A673 (cell line): Measurements from ENCODE around the gene ZNF433. TPM values are rescaled to one million over a fixed set of nuclear protein-coding genes. Genes with fewer than 3 reads are reported as not detected.

Experiments
- BruUV-seq: library from RNA; stranded (reverse); fragments of 400-500 nt; replicated peaks from 2 replicates; lab custom pipeline; 2021; lab: Mats Ljungman, UMichigan
- CTCF ChIA-PET: fragments of 300-600 bp; sonication (Branson Sonifier 250); formaldehyde crosslinking; loops from one replicate; lab custom pipeline; 2022; ENCODE audit warnings: antibody characterized with exemption; lab: Charles Lee
- POLR2A ChIA-PET: fragments of 300-600 bp; sonication (Branson Sonifier 250); formaldehyde crosslinking; loops from one replicate; lab custom pipeline; 2022; ENCODE audit warnings: antibody characterized with exemption; ENCODE audit not compliant: low non-redundant PET; lab: Charles Lee
- DNase-seq: peaks from one replicate; pipeline ENCODE4 v3.0.0-alpha.2; 2015; ENCODE audit warnings: low spot score
- H3K27ac ChIP-seq: fragments of 200-600 bp; sonication (generic); 2 replicates; pipeline ENCODE4 v1.5.1; 2016; ENCODE audit warnings: mixed run types, low read depth, mild to moderate bottlenecking, mixed read lengths, antibody characterized with exemption, low read length; ENCODE audit not compliant: poor library complexity, severe bottlenecking
- H3K27me3 ChIP-seq: fragments of 200-600 bp; sonication (generic); replicated peaks from 2 replicates; pipeline ENCODE4 v1.6.1; 2017; ENCODE audit warnings: mixed run types, low read depth, mild to moderate bottlenecking, mixed read lengths, antibody characterized with exemption, low read length; ENCODE audit not compliant: insufficient read depth, poor library complexity
- H3K36me3 ChIP-seq: fragments of 200-600 bp; sonication (generic); 2 replicates; pipeline ENCODE4 v1.6.1; 2016; ENCODE audit warnings: mixed run types, mild to moderate bottlenecking, mixed read lengths, antibody characterized with exemption, low read length; ENCODE audit not compliant: insufficient read depth, poor library complexity, severe bottlenecking
- H3K4me1 ChIP-seq: fragments of 200-600 bp; sonication (generic); 2 replicates; pipeline ENCODE4 v1.6.1; 2017; ENCODE audit warnings: mixed run types, mild to moderate bottlenecking, mixed read lengths, antibody characterized with exemption, low read length; ENCODE audit not compliant: insufficient read depth, poor library complexity, severe bottlenecking
- H3K4me3 ChIP-seq: fragments of 200-600 bp; sonication (generic); 2 replicates; pipeline ENCODE4 v1.5.1; 2016; ENCODE audit warnings: low read depth, mixed run types, mild to moderate bottlenecking, mixed read lengths, low read length; ENCODE audit not compliant: poor library complexity, severe bottlenecking
- H3K9me3 ChIP-seq: fragments of 200-600 bp; sonication (generic); 2 replicates; pipeline ENCODE4 v1.6.1; 2016; ENCODE audit warnings: mixed run types, low read depth, mild to moderate bottlenecking, mixed read lengths, antibody characterized with exemption, low read length; ENCODE audit not compliant: poor library complexity, severe bottlenecking
- CTCF ChIP-seq: fragments of 300-800, 200-600 bp; sonication (generic); conservative IDR thresholded peaks from 2 replicates; pipeline ENCODE4 v1.5.1; 2017; ENCODE audit warnings: low read depth, mild to moderate bottlenecking, antibody characterized with exemption, low read length, moderate library complexity, mixed read lengths
- EZH2 ChIP-seq: fragments of 200-600 bp; sonication (generic); IDR thresholded peaks from 2 replicates; pipeline ENCODE4 v1.6.1; 2017; ENCODE audit warnings: borderline replicate concordance, low read depth, mild to moderate bottlenecking, mixed read lengths, antibody characterized with exemption, low read length; ENCODE audit not compliant: poor library complexity, severe bottlenecking
- intact Hi-C: fragments of 100-400 bp; cut with micrococcal nuclease; formaldehyde crosslinking; loops from one replicate; pipeline ENCODE4 v1.10.0; 2022; ENCODE audit not compliant: unreplicated experiment
- total RNA-seq: library from RNA; stranded (reverse); gene quantifications from 2 replicates; pipeline ENCODE4 v1.2.3, GENCODE V29; 2021

ZNF433 gene
- total RNA-seq, 1 experiment from 2014 or later = 2.2 TPM

GRCh38 chr19:11978492-11979100, 56.9 kb downstream of the ZNF433 start:
- Histone ChIP-seq H3K27ac (no peak overlapping the region), H3K4me1 (no peaks in the 10 kb centered on the region), H3K27me3 (no peaks in the 10 kb centered on the region), H3K9me3 (peaks cover 52% of the 10 kb centered on the region), H3K4me3 (no peak overlapping the region), H3K36me3 (no peaks in the 10 kb centered on the region)
- no peak for DNase-seq
- CTCF ChIA-PET = no interaction called here
- TF ChIP-seq EZH2 (no peak), CTCF (no peak)
- intact Hi-C loops = no loop called here
- POLR2A ChIA-PET = no interaction called here
- BruUV-seq = no TSS peak

GRCh38 chr19:11973019-11973810, 62.3 kb downstream of the ZNF433 start:
- intact Hi-C loops = no loop called here
- CTCF ChIA-PET = no interaction called here

GRCh38 chr19:11971041-11971440, 64.4 kb downstream of the ZNF433 start:
- H3K27ac ChIP-seq = no peak overlapping the region
- DNase-seq = no peak
- no peaks in the 10 kb centered on the region for H3K9me3 ChIP-seq
- no peaks in the 10 kb centered on the region for H3K27me3 ChIP-seq
- no peaks in the 10 kb centered on the region for H3K4me1 ChIP-seq
- H3K36me3 ChIP-seq = no peaks in the 10 kb centered on the region
- no peak overlapping the region for H3K4me3 ChIP-seq
- no TSS peak for BruUV-seq
- no peak for TF ChIP-seq EZH2
- ChIA-PET POLR2A (no interaction called here), CTCF (no interaction called here)
- intact Hi-C loops = no loop called here

More at GRCh38 chr19:11973019-11973810, 62.3 kb downstream of the ZNF433 start:
- no peak for DNase-seq
- POLR2A ChIA-PET = interaction anchor here (0.7 kb wide), 1 partner anchor 10 kb away, joined by 4 read pairs; no protein-coding TSS in a partner anchor
- no peak overlapping the region for H3K27ac ChIP-seq
- H3K9me3 ChIP-seq = peaks cover 10% of the 10 kb centered on the region
- H3K4me1 ChIP-seq = no peaks in the 10 kb centered on the region
- no peaks in the 10 kb centered on the region for H3K36me3 ChIP-seq
- no peak overlapping the region for H3K4me3 ChIP-seq
- H3K27me3 ChIP-seq = no peaks in the 10 kb centered on the region
- TF ChIP-seq CTCF = no peak
- no peak for TF ChIP-seq EZH2
- no TSS peak for BruUV-seq
